HG02642 (cell line): ENCODE measurements around the gene DENND4A.
"Not testable (repeated sequence)": the region's sequence is repeated elsewhere in the genome, so short reads cannot be mapped to it uniquely, and the experiment has no call there.

Source experiments
- ATAC-seq: cut with Tn5 transposase; IDR thresholded peaks from one replicate; pipeline ENCODE4 v1.9.1; 2021; ENCODE audit warnings: mild to moderate bottlenecking; ENCODE audit not compliant: unreplicated experiment, poor library complexity

DENND4A gene

GRCh38 chr15:65762914-65763787 is 28.9 kb downstream of the DENND4A start:
- no peak for ATAC-seq

GRCh38 chr15:65762399-65762798 is 29.7 kb downstream of the DENND4A start:
- no peak for ATAC-seq

DNA sequence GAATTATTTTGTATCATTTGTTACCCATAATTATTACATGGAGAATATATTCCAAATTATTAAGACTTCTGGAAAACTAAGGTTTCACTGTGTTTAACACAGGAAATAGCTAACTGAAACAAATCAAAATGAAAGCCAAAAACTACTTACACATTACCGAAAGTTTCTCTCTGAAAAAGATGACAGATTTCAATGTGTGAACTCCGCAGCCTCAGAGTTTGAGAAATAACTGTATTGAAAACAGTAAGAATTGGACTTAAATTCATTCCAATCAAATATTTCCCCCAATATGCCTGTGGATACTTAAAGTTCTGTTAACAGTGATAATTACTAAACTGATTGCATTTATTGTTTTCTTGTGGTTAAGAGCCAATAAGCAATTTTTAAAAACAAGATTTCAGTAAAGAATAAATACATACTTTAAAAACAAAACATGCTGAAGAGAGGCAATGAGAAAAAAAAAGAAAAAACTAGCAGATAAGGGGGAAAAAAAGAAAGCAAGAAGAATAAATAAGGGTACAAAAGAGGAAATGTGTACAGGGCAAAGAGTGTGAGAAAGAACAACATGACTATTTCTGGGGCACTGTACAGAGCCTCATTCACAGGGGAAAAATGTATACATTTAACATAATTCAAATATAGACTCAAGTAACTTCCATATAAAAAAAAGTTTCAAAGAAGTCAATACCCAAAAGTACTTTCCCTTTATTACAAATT is 30.7 kb downstream of the DENND4A start:
- ATAC-seq = no peak

GRCh38 chr15:65759441-65759840 is 32.7 kb downstream of the DENND4A start:
- no peak for ATAC-seq

GRCh38 chr15:65758242-65758641 is 33.9 kb downstream of the DENND4A start:
- no peak for ATAC-seq

GRCh38 chr15:65757256-65757655 is 34.8 kb downstream of the DENND4A start:
- ATAC-seq = no peak

- ATAC-seq = no peak
These were observed 39.9 kb downstream of the DENND4A start for GRCh38 chr15:65752151-65752700.

DNA sequence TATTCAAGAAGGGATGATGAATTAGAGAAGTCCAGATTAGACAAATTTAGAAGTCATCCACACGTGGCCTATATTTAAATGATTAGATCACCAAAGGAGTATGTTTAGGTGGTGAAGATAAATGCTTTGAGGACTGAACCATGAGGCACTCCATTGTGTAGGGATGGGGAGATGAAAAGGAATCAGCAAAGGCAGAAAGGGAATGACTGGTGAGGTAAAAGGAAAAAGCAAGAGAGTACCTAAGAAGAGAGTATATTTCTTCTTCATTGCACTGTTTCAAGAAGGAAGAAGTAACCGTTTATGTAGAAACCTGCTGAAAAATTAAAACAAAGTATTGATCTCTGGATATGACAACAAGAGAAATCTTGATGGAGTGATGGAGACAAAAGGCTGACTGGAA is 40.7 kb downstream of the DENND4A start:
- no peak for ATAC-seq

GRCh38 chr15:65747265-65747664 is 44.8 kb downstream of the DENND4A start:
- no peak for ATAC-seq

DNA sequence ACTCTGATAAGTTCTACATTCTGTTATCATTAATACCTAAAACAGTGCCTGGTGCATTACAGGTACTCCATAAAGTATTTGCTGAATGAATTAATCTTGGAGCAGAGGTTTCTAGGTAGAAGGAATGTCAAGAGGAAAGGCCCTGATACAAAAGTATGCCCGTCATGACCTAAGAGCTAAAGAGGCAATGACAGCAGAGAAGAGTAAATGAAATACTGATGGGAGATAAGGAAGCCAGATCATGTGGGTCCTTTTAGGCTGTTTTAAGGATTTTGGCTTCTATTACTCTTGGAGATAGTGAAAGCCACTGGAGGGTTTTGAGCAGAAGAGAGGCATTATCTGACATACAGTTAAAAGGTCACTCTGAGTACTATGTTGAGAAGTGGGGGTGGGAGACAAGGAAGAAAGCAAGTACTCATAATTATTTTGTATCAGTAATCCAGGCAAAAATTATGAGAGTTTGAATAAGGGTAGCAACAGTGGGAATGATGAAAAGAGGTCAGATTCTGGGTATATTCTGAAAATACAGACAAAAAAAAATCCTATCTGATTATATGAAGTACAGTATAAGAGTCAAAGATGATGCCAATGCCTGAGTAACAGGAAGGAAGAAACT is 48.3 kb downstream of the DENND4A start:
- no peak for ATAC-seq

DNA sequence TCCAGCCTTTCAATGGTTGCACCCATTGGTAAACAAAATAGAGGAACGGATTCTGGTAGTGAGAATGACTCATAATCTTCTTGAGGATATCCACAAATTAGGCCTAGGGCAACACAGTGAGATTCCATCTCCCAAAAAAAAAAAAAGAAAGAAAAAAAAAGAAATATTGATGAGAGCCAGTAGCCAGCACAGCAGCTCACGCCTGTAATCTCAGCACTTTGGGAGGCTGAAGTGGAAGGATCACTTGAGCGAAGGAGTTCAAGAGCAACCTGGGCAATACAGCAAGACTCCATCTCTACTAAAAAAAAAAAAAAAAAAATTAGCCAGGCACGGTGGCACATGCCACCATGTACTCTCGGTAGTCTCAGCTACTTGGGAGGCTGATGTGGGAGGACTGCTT is 51.9 kb downstream of the DENND4A start:
- no peak for ATAC-seq

DNA sequence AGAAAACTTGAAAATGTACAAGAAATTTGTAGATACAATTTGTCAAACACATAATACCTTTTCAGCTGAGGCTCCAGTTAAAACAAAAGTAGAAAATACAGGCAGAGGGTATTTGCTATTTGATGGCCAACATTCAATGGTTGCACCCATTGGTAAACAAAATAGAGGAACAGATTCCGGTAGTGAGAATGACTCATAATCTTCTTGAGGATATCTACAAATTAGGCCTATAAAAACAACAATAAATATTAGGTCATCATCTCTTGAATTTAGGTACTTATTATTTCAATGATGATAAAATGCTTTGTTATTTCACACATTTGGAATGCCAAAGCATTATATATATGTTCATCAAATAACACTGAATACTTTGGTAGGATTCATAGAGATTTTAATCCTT is 53.4 kb downstream of the DENND4A start:
- no peak for ATAC-seq

DNA sequence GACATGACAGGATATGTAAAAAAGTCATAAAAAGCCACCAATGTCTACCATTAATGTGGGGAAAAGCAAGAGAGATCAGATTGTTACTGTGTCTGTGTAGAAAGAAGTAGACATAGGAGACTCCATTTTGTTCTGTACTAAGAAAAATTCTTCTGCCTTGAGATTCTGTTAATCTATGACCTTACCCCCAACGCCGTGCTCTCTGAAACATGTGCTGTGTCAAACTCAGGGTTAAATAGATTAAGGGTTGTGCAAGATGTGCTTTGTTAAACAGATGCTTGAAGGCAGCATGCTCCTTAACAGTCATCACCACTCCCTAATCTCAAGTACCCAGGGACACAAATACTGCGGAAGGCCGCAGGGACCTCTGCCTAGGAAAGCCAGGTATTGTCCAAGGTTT is 58.5 kb downstream of the DENND4A start:
- not testable (repeated sequence) for ATAC-seq

DNA sequence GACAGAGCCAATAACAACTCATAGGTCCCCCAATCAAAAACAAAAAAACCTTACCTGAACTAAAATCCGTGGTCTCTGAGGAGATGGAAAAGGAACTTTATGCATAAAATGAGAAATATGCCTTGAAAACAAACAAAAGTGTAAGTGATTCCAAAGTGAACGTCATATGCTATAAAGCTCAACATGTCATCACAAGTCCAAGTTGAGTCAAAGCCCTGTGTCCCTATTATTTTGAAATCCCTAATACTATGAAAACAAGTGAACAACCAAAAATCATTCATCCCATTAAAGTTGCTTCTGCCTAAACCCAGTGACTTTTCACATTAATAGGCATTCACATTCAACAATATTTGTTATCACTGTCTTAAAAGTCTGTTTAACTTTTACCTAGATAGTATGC is 59.4 kb downstream of the DENND4A start:
- ATAC-seq = no peak

DNA sequence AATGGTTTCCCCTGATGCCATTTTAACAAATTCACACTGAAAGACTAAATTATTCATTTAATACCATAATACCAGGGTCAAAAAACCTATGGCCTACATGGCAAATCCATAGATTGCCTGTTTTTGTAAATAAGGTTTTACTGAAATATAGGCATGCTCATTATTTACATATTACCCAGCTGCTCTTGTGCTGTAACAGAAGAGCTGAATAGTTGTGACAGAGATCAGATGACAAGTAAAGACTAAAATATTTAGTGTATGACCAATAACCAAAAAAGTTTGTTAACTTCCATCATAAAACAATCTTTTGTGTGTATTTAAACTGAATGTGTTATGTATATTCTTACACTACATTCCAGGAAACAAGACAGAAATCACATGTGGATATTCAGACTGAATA is 60.2 kb downstream of the DENND4A start:
- ATAC-seq = no peak

DNA sequence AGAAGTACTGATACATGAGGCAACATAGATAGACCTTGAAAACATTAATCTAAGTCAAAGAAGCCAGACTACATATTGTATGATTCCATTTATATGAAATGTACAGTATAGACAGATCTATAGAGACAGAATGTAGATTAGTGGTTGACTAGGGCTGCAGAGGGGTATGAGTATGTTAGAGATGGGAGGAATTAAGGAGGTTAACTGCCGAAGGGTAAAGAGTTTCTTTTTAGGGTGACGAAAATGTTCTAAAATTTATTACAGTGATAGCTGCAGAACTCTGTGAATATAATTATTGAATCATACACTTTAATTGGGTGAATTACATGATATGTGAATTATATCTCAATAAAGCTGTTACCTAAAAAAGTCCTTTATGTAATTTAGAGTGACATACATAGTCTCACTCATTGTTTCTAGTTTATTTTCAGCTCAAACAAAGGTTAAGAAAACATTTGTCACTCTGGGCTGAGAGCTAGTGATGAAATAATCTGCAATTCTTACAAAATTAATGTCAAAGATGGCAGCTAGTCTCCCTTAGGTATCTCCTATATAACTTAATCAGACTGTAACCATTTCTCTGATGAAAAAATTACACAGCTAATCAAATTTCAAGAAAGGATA is 61.4 kb downstream of the DENND4A start:
- ATAC-seq = no peak

- ATAC-seq = no peak
These were observed 67.5 kb downstream of the DENND4A start for GRCh38 chr15:65724464-65725215.

DNA sequence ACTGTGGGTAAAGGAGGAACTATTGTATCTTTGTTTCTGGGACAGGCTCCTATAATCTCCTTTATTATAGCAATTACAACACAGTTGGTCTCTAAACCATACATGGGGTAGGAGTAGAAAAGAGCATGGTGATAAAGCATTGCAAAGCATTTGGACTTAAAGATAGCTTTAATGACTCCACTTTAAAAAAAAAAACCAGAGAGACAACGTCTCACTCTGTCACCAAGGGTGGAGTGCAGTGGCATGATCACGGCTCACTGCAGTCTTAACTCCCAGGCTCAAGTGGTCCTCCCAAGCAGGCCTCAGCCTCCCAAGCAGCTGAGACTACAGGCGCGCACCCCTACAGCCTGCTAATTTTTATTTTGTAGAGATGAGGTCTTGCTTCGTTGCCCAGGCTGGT is 68.2 kb downstream of the DENND4A start:
- ATAC-seq = no peak

GRCh38 chr15:65722191-65722590 is 69.9 kb downstream of the DENND4A start:
- no peak for ATAC-seq

DNA sequence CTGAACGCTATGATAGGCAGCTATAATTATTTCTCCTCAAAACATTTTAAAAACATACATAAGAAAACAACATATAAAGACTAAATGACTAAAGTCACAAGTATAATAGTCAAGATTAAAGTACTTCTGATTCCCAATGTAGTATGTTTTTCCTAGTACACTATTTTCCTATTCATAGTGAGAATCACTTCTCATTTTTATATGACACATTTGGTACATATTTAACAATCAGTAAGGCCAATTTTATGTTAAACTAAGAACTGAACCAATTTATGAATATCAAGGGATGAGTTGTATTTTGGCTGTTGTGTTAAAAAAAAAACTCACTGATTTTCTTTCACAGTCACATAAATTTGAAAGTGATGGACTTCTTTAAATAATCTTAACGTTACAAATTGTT is 79.7 kb downstream of the DENND4A start:
- no peak for ATAC-seq
